A172 (cell line): ENCODE measurements around the gene TMCC3. TPM values are rescaled to one million over a fixed set of nuclear protein-coding genes. Genes with fewer than 3 reads are reported as not detected.
"Not testable (repeated sequence)": the region's sequence is repeated elsewhere in the genome, so short reads cannot be mapped to it uniquely, and the experiment has no call there.

Source experiments
- DNase-seq: peaks from one replicate; pipeline ENCODE4 v3.0.0-alpha.2; 2015; ENCODE audit warnings: low spot score
- total RNA-seq: library from RNA; depleted of rRNA; stranded (reverse); fragments of >200 nt; shearing (Covaris generic); gene quantifications from 2 replicates; pipeline ENCODE4 v1.2.3, GENCODE V29; 2014; rRNA removed

Gene TMCC3
- total RNA-seq: 0.05 and 0.12 TPM in 2 replicates

- DNase-seq: no peak
These were observed at the start of gene TMCC3 for GRCh38 chr12:94650143-94651056. Gene TMCC3, minus strand, starts transcription at chr12:94650557. Its CDS starts 127 bp downstream, at chr12:94650430.

GRCh38 chr12:94699801-94700200 lies 49.4 kb upstream of the TMCC3 start:
- no peak for DNase-seq

- no peak for DNase-seq
These were observed 48.2 kb upstream of the TMCC3 start for GRCh38 chr12:94698578-94698977.

GRCh38 chr12:94697631-94698030 lies 47.3 kb upstream of the TMCC3 start:
- DNase-seq: no peak

- DNase-seq: no peak
These were observed 44.4 kb upstream of the TMCC3 start for GRCh38 chr12:94694732-94695131.

GRCh38 chr12:94692826-94693225 lies 42.5 kb upstream of the TMCC3 start:
- not testable (repeated sequence) for DNase-seq

GRCh38 chr12:94690198-94690771 lies 39.9 kb upstream of the TMCC3 start:
- no peak for DNase-seq

- no peak for DNase-seq
These were observed 39.3 kb upstream of the TMCC3 start for GRCh38 chr12:94689646-94690036.

- DNase-seq: no peak
These were observed 38.8 kb upstream of the TMCC3 start for GRCh38 chr12:94689002-94689645.

GRCh38 chr12:94687891-94688290 lies 37.5 kb upstream of the TMCC3 start:
- DNase-seq: no peak

- DNase-seq: no peak
These were observed 36.7 kb upstream of the TMCC3 start for GRCh38 chr12:94686834-94687628.

GRCh38 chr12:94684416-94685142 lies 34.2 kb upstream of the TMCC3 start:
- no peak for DNase-seq

- DNase-seq: no peak
These were observed 29.3 kb upstream of the TMCC3 start for GRCh38 chr12:94679554-94680195.

GRCh38 chr12:94678849-94679248 lies 28.5 kb upstream of the TMCC3 start:
- no peak for DNase-seq

GRCh38 chr12:94678379-94678778 lies 28.0 kb upstream of the TMCC3 start:
- no peak for DNase-seq

GRCh38 chr12:94677778-94678177 lies 27.4 kb upstream of the TMCC3 start:
- no peak for DNase-seq

GRCh38 chr12:94676922-94677321 lies 26.6 kb upstream of the TMCC3 start:
- DNase-seq: no peak

GRCh38 chr12:94676031-94676641 lies 25.8 kb upstream of the TMCC3 start:
- no peak for DNase-seq

GRCh38 chr12:94674835-94675234 lies 24.5 kb upstream of the TMCC3 start:
- no peak for DNase-seq

GRCh38 chr12:94674051-94674451 lies 23.7 kb upstream of the TMCC3 start:
- DNase-seq: no peak
